ENCODE measurements around the gene TRAF4.
A peak's percentile ranks its signal among the peaks of the same experiment; 100 is the strongest.

The TRAF4 gene

GRCh38 chr17:28747801-28748750 lies 4.3 kb downstream of the TRAF4 start:
- H3K36me3 ChIP-seq = peaks cover 82% of the 10 kb centered on the region
- DNase-seq = no peak
- H3K27ac ChIP-seq = peak overlapping the region; percentile 93
- H3K9me3 ChIP-seq (ENCODE audit: severe bottlenecking) = no peaks in the 10 kb centered on the region
- H3K4me3 ChIP-seq (ENCODE audit: low read depth, low read length) = no peak overlapping the region
- TF ChIP-seq CTCF (IDR thresholded peaks at IDR 0.05; ENCODE audit: low read depth, low read length) = no peak
- no peaks in the 10 kb centered on the region for H3K27me3 ChIP-seq (ENCODE audit: insufficient read depth, low read depth, severe bottlenecking)

GRCh38 chr17:28748852-28749515 lies 5.2 kb downstream of the TRAF4 start:
- Histone ChIP-seq H3K4me3 (ENCODE audit: low read depth, low read length) (no peak overlapping the region), H3K36me3 (peaks cover 82% of the 10 kb centered on the region), H3K9me3 (ENCODE audit: severe bottlenecking) (no peaks in the 10 kb centered on the region), H3K27ac (peak overlapping the region; percentile 93; the same call in 1 of the 2 replicates), H3K27me3 (ENCODE audit: insufficient read depth, low read depth, severe bottlenecking) (no peaks in the 10 kb centered on the region)
- TF ChIP-seq CTCF (IDR thresholded peaks at IDR 0.05; ENCODE audit: low read depth, low read length) = no peak
- DNase-seq = no peak

- H3K36me3 ChIP-seq = peaks cover 78% of the 10 kb centered on the region
- no peaks in the 10 kb centered on the region for H3K9me3 ChIP-seq (ENCODE audit: severe bottlenecking)
- TF ChIP-seq CTCF (IDR thresholded peaks at IDR 0.05; ENCODE audit: low read depth, low read length) = no peak
- H3K27ac ChIP-seq = peak overlapping the region; percentile 48
- no peak overlapping the region for H3K4me3 ChIP-seq (ENCODE audit: low read depth, low read length)
- DNase-seq = no peak
- H3K27me3 ChIP-seq (ENCODE audit: insufficient read depth, low read depth, severe bottlenecking) = no peaks in the 10 kb centered on the region
These were observed 5.8 kb downstream of the TRAF4 start for GRCh38 chr17:28749516-28750177.

- no peaks in the 10 kb centered on the region for H3K27me3 ChIP-seq (ENCODE audit: insufficient read depth, low read depth, severe bottlenecking)
- H3K27ac ChIP-seq = peak overlapping the region; percentile 48
- H3K9me3 ChIP-seq (ENCODE audit: severe bottlenecking) = no peaks in the 10 kb centered on the region
- no peak overlapping the region for H3K4me3 ChIP-seq (ENCODE audit: low read depth, low read length)
- peaks cover 75% of the 10 kb centered on the region for H3K36me3 ChIP-seq
- TF ChIP-seq CTCF (IDR thresholded peaks at IDR 0.05; ENCODE audit: low read depth, low read length) = peak; percentile 99
- peak; percentile 94 for DNase-seq
These were observed 6.6 kb downstream of the TRAF4 start for GRCh38 chr17:28750178-28751047.

Measured in WERI-Rb-1 (cell line).